GM21723 (cell line): ENCODE data around the gene STPG4.
"Not testable (repeated sequence)": the region's sequence is repeated elsewhere in the genome, so short reads cannot be mapped to it uniquely, and the experiment has no call there.

Experiments
- ATAC-seq: cut with Tn5 transposase; IDR thresholded peaks from one replicate; pipeline ENCODE4 v1.9.1; 2021; ENCODE audit warnings: mild to moderate bottlenecking, moderate library complexity; ENCODE audit not compliant: unreplicated experiment

The STPG4 gene

DNA sequence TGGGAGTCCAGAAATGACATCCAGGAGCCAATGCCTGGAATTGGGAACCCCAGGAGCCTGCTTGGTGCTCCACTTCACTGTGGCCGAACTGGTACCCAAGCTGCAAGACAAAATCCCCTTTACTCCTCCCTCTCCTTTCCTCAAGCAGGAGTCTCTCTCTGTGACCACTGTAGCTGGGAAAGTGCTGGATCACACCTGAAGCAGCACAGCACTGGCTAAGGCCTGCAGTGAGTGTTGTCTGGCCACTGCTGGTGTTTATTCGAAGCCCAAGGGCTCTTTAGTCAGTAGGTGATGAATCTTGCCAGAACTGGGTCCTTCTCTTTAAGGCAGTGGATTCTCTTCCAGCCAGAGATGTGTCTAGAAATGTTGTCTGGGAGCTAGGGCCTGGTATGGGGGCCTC is 26.4 kb downstream of the STPG4 start:
- ATAC-seq, result no peak

- ATAC-seq, result no peak
These were observed 27.1 kb downstream of the STPG4 start for GRCh38 chr2:47127862-47128543.

DNA sequence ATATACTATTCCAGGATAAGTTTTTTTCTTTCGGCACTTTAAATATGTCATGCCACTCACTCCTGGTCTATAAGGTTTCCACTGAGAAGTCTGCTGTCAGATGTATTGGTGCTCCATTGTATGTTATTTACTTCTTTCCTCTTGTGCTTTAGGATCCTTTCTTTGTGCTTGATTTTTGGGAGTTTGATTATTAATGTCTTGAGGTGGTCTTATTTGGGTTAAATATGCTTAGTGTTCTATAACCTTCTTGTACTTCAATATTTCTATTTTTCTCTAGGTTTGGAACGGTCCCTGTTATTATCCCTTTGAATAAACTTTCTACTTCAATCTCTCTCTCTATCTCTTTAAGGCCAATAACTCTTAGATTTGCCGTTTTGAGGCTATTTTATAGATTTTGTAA is 28.3 kb downstream of the STPG4 start:
- ATAC-seq, result no peak

DNA sequence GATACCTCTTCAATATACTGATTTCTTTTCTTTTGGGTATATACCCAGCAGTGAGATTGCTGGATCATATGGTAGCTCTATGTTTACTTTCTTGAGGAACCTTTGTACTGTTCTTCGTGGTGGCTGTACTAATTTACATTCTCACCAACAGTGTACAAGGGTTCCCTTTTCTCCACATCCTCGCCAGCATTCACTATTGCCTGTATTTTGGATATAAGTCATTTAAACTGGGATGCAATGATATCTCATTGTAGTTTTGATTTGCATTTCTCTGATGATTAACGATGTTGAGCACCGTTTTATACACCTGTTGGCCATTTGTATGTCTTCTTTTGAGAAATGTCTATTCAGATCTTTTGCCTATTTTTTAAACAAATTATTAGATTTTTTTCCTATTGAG is 30.4 kb downstream of the STPG4 start:
- not testable (repeated sequence) for ATAC-seq

- not testable (repeated sequence) for ATAC-seq
These were observed 34.7 kb downstream of the STPG4 start for GRCh38 chr2:47120424-47120823.

- ATAC-seq, result no peak
These were observed 36.1 kb downstream of the STPG4 start for GRCh38 chr2:47119001-47119400.

- ATAC-seq, result no peak
These were observed 36.5 kb downstream of the STPG4 start for GRCh38 chr2:47118581-47118980.

GRCh38 chr2:47112665-47113435 is 42.3 kb downstream of the STPG4 start:
- ATAC-seq, result no peak

DNA sequence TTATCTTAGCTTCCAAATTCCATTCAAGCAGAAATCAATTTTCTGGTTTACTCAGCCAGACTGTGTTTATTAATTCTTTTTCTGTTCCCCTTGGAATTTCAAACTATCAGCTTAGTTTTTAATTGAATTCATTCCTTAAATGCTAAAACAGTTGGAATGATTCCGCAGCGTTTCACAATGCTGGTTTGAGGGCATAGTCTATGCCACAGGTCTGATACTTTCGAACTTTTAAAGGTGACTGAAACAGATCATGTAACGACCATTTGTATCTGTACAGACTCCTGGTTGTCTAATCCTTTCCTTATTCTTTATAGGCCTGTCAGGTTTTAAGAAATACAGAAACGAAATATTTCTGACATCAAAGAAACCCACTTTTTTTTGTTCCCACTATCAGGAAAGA is 45.4 kb downstream of the STPG4 start:
- ATAC-seq, result no peak

DNA sequence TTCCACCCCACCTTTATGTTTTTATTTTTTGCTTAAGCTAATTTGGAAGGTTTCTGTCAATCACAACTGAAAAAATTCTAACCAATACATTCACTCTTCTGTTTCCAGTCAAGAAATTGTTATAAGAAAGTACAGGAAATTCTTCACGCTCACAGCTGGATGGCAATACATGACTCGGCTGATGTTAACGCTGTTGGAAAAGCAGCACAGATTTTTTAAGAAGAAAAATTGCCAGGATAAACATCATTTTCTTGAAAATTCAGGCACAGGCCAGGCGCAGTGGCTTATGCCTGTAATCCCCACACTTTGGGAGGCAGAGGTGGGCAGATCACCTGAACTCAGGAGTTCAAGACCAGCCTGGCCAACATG is 46.1 kb downstream of the STPG4 start:
- ATAC-seq, result no peak

- not testable (repeated sequence) for ATAC-seq
These were observed 46.7 kb downstream of the STPG4 start for GRCh38 chr2:47108267-47109006.

GRCh38 chr2:47107201-47107600 is 47.9 kb downstream of the STPG4 start:
- ATAC-seq, result not testable (repeated sequence)

- ATAC-seq, result not testable (repeated sequence)
These were observed 48.9 kb downstream of the STPG4 start for GRCh38 chr2:47106231-47106630.

DNA sequence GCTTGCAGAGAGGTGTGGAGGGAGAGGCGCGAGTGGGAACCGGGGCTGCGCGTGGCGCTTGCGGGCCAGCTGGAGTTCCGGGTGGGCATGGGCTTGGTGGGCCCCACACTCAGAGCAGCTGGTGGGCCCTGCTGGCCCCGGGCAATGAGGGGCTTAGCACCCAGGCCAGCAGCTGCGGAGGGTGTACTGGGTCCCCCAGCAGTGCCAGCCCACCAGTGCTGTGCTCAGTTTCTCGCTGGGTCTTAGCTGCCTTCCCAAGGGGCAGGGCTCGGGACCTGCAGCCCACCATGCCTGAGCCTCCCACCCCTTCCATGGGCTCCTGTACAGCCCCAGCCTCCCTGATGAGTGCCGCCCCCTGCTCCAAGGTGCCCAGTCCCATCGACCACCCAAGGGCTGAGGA is 55.4 kb downstream of the STPG4 start:
- not testable (repeated sequence) for ATAC-seq

- no peak for ATAC-seq
These were observed 56.2 kb downstream of the STPG4 start for GRCh38 chr2:47098953-47099352.

- no peak for ATAC-seq
These were observed 57.5 kb downstream of the STPG4 start for GRCh38 chr2:47097563-47097962.

GRCh38 chr2:47096451-47096850 is 58.7 kb downstream of the STPG4 start:
- ATAC-seq, result no peak

GRCh38 chr2:47095349-47096020 is 59.6 kb downstream of the STPG4 start:
- ATAC-seq, result no peak

DNA sequence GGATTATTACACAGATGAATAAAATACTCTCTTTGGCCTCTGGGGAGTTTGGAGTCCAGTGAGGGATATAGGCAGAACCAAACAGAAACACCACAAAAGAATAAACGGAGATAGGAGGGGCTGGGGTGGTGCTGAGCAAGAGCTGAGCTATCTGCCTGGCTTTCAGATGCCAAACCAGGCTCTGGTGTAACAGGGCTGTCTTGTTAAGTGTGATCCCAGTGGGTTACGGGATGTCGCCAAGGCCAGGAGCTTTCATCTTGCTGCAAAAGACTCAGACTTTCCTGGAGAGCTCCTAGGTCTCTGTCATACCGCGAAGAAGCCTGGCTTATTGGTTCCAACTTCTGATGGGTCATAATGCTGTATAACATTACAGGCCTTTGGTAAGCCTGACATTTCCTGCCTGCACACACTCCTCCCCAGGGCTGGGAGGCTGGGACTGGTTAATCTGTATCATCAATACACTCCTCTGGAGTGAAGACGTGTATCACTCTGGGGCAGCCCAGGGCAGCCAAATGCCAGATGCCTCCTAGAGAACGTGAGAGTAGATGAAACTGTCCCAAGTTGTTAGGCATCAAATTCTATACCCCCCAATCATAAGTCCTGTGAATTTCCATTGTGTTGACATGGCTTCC is 60.5 kb downstream of the STPG4 start:
- no peak for ATAC-seq

GRCh38 chr2:47093626-47094025 is 61.5 kb downstream of the STPG4 start:
- no peak for ATAC-seq

- ATAC-seq, result no peak
These were observed 62.6 kb downstream of the STPG4 start for GRCh38 chr2:47092465-47092864.
